Measurements from ENCODE around the gene FAM98A.

- TF ChIP-seq CTCF (conservative IDR thresholded peaks at IDR 0.05; ENCODE audit: low read depth, low read length): no peak
- TF ChIP-seq EZH2phosphoT487 (IDR thresholded peaks at IDR 0.05; ENCODE audit: borderline replicate concordance, low read length): no peak
- no peak for TF ChIP-seq EZH2 (IDR thresholded peaks at IDR 0.05; ENCODE audit: low read length, unreplicated experiment)
Measured at GRCh38 chr2:33560017-33560416, 39.1 kb downstream of the FAM98A start.
